ENCODE data around the gene NTN4.
"Not testable (repeated sequence)": the region's sequence is repeated elsewhere in the genome, so short reads cannot be mapped to it uniquely, and the experiment has no call there.

NTN4 gene

GRCh38 chr12:95616470-95616869, 174.1 kb downstream of the NTN4 start:
- not testable (repeated sequence) for DNase-seq

DNA sequence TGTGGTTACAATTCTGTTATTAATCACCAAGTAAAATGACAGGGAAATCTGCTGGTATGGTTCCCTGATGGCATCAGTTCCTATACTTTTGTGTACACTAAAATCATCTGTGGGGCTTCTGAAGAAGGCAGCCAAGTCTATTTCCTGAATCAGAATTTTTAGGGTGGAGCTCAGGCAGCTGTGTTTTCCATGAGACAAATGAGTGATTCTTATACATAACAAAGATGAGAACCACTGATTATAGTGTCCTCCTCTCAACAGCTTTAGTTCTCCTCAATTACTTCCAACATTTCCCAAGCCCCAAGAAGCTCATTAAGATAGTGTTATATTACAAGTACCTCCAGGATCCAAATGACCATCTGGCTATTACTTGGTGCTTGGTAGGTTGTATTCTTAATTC, 174.8 kb downstream of the NTN4 start:
- no peak for DNase-seq

DNA sequence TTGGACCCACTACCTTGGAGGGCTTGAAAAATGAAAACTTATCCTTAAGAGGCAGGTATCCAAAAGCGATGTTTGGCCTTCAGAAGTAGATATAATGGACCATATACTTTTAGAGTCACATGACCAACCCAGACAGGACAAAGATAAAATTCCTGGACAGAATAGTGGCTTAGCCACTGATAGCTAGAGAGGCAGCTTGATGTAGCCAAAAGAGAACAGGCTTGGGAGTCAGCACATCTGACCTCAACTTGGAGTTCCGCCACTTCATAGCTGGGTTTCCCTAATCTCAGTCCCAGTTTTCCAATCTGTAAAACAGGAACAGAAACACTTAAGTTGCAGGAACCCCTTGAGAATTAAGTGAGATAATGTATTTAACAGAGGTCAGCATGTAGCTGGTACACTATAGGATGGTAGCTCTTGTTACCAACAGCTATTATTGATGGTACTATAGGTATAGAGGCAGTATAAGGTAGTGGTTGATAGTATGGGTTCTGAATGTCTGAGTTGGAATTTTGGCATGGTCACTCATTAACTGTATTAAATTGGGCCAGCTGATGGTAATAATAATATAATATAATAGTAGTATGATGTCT, 176.1 kb downstream of the NTN4 start:
- no peak for DNase-seq

GRCh38 chr12:95613021-95613420, 177.5 kb downstream of the NTN4 start:
- no peak for DNase-seq

DNA sequence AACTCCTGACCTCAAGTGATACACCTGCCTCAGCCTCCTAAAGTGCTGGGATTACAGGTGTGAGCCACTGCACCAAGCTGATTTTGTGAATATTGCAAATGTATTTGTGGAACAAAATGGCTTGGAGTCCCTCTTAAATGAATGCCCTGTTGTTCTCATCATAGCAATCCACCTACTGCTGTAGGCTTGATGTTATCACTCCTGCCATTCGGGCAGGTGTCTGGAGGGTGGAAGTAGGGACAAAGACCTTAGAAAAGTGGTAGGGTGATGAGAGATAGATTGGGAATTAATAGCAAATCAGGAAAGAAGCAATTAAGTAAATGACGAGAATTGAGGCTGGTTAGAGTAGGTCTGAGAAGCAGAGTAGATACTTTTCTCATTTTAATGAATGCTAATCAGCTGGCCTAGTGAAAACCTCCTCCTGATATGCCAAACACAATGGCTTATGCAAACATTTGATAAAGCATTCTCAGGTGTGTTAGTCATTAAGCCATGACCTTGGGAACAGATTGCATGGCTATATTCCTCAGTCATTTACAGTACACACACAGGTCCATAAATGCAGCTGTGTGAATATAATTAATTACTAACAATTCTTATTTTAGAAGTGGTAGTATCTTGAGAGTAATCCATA, 178.8 kb downstream of the NTN4 start:
- no peak for DNase-seq

GRCh38 chr12:95608252-95609033, 182.1 kb downstream of the NTN4 start:
- DNase-seq, result no peak

Data from CD4-positive, alpha-beta T cell treated with Interleukin-4 for 4 hours (primary cell).